Mesodermal cell (in vitro differentiated cells): ENCODE data around the gene CAND2.
A peak's percentile ranks its signal among the peaks of the same experiment; 100 is the strongest.
"Not testable (repeated sequence)": the region's sequence is repeated elsewhere in the genome, so short reads cannot be mapped to it uniquely, and the experiment has no call there.

Experiments
- H3K27ac ChIP-seq: 2 replicates; pipeline ENCODE4 v1.7.0; 2013; ENCODE audit warnings: mild to moderate bottlenecking, low read depth, low read length, moderate library complexity; ENCODE audit not compliant: severe bottlenecking
- H3K36me3 ChIP-seq: 2 replicates; pipeline ENCODE4 v1.7.1; 2013; ENCODE audit warnings: mild to moderate bottlenecking, low read length, moderate library complexity; ENCODE audit not compliant: control insufficient read depth, insufficient read depth
- H3K4me1 ChIP-seq: one replicate; pipeline ENCODE4 v1.7.1; 2013; ENCODE audit warnings: mild to moderate bottlenecking, low read length; ENCODE audit not compliant: insufficient read depth, control insufficient read depth, poor library complexity, severe bottlenecking
- H3K4me3 ChIP-seq: 2 replicates; pipeline ENCODE4 v1.7.0; 2013; ENCODE audit warnings: low read length, control low read depth, mild to moderate bottlenecking; ENCODE audit not compliant: insufficient read depth, poor library complexity, severe bottlenecking; ENCODE audit errors: extremely low read depth
- H3K9me3 ChIP-seq: 2 replicates; pipeline ENCODE4 v1.7.1; 2013; ENCODE audit warnings: mild to moderate bottlenecking, low read length, moderate library complexity; ENCODE audit not compliant: control insufficient read depth
- WGBS, 2 experiments: methylation state at CpG; one replicate each; pipeline ENCODE4 v1.1.5; 2013; ENCODE audit warnings: missing lambda C conversion rate in 2 of 2; ENCODE audit not compliant: insufficient coverage in 2 of 2; 5-methylcytosine and 5-hydroxymethylcytosine counted together

CAND2 gene

GRCh38 chr3:12787346-12787745, 9.1 kb upstream of the CAND2 start:
- not testable (repeated sequence) for H3K9me3 ChIP-seq, H3K4me1 ChIP-seq, H3K27ac ChIP-seq, H3K4me3 ChIP-seq, H3K36me3 ChIP-seq
- 23 to 26% methylated on average over 6 to 7 of the region's 9 CpGs for WGBS, 2 experiments

- not testable (repeated sequence) for H3K36me3 ChIP-seq, H3K4me1 ChIP-seq, H3K9me3 ChIP-seq, H3K27ac ChIP-seq, H3K4me3 ChIP-seq
- WGBS, 2 experiments = 87 to 94% methylated on average over 19 to 20 of the region's 23 CpGs
Observed at GRCh38 chr3:12787967-12788690, 8.4 kb upstream of the CAND2 start.

- Histone ChIP-seq H3K9me3 (no peaks in the 10 kb centered on the region), H3K27ac (no peak overlapping the region), H3K4me3 (no peak overlapping the region), H3K36me3 (no peaks in the 10 kb centered on the region), H3K4me1 (no peaks in the 10 kb centered on the region)
- no CpG with 5 or more reads among the region's 1 CpG for WGBS, 2 experiments
Observed at GRCh38 chr3:12791430-12791829, 5.0 kb upstream of the CAND2 start.

GRCh38 chr3:12793701-12794100, 2.8 kb upstream of the CAND2 start:
- Histone ChIP-seq H3K9me3 (no peaks in the 10 kb centered on the region), H3K27ac (no peak overlapping the region), H3K4me3 (no peak overlapping the region), H3K36me3 (no peaks in the 10 kb centered on the region), H3K4me1 (no peaks in the 10 kb centered on the region)
- WGBS, 2 experiments = 89 to 96% methylated on average over 3 to 4 of the region's 5 CpGs

GRCh38 chr3:12797124-12797891, 828 bp downstream of the CAND2 start:
- Histone ChIP-seq H3K9me3 (no peaks in the 10 kb centered on the region), H3K27ac (no peak overlapping the region), H3K4me1 (no peaks in the 10 kb centered on the region), H3K36me3 (no peaks in the 10 kb centered on the region), H3K4me3 (peak overlapping the region; percentile 51)
- WGBS, 2 experiments = 47 to 67% methylated on average over 3 to 11 of the region's 17 CpGs

- Histone ChIP-seq H3K36me3 (no peaks in the 10 kb centered on the region), H3K9me3 (no peaks in the 10 kb centered on the region), H3K4me1 (no peaks in the 10 kb centered on the region), H3K4me3 (no peak overlapping the region), H3K27ac (no peak overlapping the region)
- whole genome bisulfite sequencing, 2 experiments = 85 to 94% methylated on average over 5 to 7 of the region's 8 CpGs
Observed at GRCh38 chr3:12797892-12798558, 1.5 kb downstream of the CAND2 start.

DNA sequence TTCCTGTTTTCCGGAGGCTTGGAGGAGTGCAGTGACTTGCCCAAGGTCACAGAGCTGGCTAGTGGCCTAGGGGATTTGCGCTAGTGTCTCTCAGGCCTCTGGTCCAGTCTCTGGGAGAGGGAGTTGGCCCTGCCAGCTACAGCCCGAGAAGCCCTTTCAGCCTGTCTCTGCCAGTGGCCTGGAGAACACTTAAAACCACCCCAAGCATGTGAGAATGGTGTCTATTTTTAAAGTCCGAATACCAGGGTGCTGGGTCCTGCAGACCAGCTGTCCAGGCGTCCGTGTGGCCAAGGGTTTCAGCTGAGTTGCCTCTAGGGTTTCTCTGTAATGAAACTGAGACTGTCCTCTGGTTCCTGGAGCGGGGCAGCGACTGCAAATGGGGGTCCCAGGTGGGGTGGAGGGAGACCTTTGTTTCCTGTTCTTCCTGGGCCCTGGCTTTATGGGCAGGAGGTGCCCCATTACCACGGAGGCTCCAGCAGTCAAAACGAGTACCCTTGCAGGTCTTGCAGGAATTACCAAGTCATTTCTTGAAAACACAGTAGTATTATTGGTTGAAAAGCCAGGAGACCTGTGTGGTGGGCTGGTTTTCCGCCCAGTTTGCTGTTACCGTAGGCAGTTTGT, 2.2 kb downstream of the CAND2 start:
- Histone ChIP-seq H3K4me3 (no peak overlapping the region), H3K9me3 (no peaks in the 10 kb centered on the region), H3K36me3 (no peaks in the 10 kb centered on the region), H3K27ac (no peak overlapping the region), H3K4me1 (no peaks in the 10 kb centered on the region)
- 88 to 92% methylated on average over 7 to 9 of the region's 12 CpGs for WGBS, 2 experiments

DNA sequence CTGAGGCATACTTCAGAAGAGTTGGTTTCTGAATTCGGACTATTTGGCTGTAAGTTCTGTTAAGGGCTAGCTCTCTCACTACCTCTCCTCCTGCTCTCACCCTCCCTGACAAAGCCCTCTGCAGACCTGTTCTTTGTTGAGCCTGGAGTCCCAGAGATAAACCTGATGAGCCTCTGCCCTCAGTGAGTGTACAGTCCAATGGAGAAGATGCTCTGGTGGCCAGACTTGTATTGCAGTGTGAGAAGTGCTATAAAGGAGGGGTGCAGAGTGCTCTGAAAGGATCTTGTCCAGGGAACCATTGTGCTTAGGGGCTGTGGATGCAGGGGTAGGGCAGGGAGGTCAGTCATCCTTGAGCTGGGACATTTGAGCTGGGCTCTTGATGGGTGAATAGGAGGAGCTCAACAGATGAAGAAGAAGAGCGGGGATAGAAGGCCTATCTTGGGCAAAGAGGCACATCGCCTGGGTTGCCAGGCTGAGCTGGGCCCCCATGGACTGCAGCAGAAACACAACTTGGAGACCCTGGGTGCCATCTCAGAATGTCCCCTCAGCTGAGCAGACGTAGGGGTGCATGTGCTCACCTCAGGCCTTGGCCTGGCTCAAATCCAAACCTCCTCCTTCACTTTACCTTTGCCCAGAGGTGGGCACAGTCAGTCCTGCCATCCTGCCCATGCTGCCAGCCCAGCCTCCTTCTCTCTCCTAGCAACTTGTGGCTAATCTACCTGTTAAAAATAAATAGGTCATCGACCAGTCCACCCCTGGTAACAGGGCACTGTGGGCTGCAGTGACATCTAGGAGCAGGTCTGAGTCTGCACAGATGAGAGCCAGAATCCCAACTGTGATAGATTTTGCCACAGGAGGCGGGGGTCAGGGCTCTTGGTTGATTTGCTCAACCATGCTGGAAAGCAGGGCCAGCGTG, 3.3 kb downstream of the CAND2 start:
- Histone ChIP-seq H3K27ac (no peak overlapping the region), H3K9me3 (no peaks in the 10 kb centered on the region), H3K36me3 (no peaks in the 10 kb centered on the region), H3K4me1 (no peaks in the 10 kb centered on the region), H3K4me3 (no peak overlapping the region)
- 90 to 96% methylated on average over 7 of the region's 7 CpGs for WGBS, 2 experiments

DNA sequence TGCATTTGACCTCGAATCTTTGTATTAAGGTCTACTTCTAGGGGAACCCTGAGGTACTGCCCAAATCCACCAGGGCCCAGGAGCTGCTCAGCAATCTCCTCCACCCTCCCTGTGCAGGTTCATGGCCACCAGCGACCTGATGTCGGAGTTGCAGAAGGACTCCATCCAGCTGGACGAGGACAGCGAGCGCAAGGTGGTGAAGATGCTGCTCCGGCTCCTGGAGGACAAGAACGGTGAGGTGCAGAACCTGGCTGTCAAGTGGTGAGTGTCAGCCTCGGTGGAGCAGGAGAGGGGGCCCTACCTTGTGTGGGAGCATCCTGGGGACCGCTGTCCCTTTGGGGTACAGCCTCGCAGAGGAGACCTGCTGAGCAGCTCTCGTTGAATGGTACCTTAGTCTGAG, 6.9 kb downstream of the CAND2 start:
- H3K4me1 ChIP-seq = no peaks in the 10 kb centered on the region
- H3K9me3 ChIP-seq = no peaks in the 10 kb centered on the region
- no peak overlapping the region for H3K4me3 ChIP-seq
- 95 to 99% methylated on average over 7 to 12 of the region's 12 CpGs for WGBS, 2 experiments
- peaks cover 4% of the 10 kb centered on the region for H3K36me3 ChIP-seq
- no peak overlapping the region for H3K27ac ChIP-seq

DNA sequence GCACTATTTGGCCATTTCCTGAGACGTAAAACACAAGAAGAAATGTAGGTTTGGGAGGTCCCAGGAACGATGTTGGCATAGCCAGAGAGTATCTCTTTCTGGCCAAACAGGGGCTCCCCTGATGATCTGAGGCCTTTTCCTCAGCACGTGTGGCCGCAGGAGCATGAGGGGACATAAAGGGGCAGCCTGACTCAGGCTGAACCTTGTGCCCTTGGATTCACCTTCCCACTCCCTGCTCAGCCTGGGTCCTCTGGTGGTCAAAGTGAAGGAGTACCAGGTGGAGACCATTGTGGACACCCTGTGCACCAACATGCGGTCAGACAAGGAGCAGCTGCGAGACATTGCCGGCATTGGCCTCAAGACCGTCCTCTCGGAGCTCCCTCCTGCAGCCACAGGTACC, 10.6 kb downstream of the CAND2 start:
- Histone ChIP-seq H3K36me3 (peaks cover 4% of the 10 kb centered on the region), H3K9me3 (no peaks in the 10 kb centered on the region), H3K4me1 (peaks cover 6% of the 10 kb centered on the region), H3K27ac (no peak overlapping the region), H3K4me3 (no peak overlapping the region)
- WGBS, 2 experiments = 95 to 96% methylated on average over 5 to 9 of the region's 9 CpGs
